Keratinocyte (primary cell): Measurements from ENCODE around the gene GPR37L1.

Experiments used
- EZH2 ChIP-seq: IDR thresholded peaks from one replicate; pipeline ENCODE4 v1.6.1; 2012; ENCODE audit warnings: inconsistent platforms, mild to moderate bottlenecking, low read length, moderate library complexity
- TF ChIP-seq, protein P1 (sequence below), 3 experiments: IDR thresholded peaks in 1 of 3; conservative IDR thresholded peaks in 1 of 3; optimal IDR thresholded peaks in 1 of 3; 2 replicates in 2 of 3; 3 replicates in 1 of 3; pipeline versions ENCODE3 to v1.5.1; 2011; ENCODE audit warnings: low read length in 3 of 3, mild to moderate bottlenecking in 3 of 3, moderate library complexity in 2 of 3, control low read depth in 1 of 3, inconsistent platforms in 1 of 3; ENCODE audit not compliant: insufficient read depth in 2 of 3; ENCODE audit errors: extremely low read depth in 1 of 3

- TF ChIP-seq, protein P1, sequence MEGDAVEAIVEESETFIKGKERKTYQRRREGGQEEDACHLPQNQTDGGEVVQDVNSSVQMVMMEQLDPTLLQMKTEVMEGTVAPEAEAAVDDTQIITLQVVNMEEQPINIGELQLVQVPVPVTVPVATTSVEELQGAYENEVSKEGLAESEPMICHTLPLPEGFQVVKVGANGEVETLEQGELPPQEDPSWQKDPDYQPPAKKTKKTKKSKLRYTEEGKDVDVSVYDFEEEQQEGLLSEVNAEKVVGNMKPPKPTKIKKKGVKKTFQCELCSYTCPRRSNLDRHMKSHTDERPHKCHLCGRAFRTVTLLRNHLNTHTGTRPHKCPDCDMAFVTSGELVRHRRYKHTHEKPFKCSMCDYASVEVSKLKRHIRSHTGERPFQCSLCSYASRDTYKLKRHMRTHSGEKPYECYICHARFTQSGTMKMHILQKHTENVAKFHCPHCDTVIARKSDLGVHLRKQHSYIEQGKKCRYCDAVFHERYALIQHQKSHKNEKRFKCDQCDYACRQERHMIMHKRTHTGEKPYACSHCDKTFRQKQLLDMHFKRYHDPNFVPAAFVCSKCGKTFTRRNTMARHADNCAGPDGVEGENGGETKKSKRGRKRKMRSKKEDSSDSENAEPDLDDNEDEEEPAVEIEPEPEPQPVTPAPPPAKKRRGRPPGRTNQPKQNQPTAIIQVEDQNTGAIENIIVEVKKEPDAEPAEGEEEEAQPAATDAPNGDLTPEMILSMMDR (optimal IDR thresholded peaks at IDR 0.05 in 1 of 3, IDR thresholded peaks at IDR 0.05 in 1 of 3, conservative IDR thresholded peaks at IDR 0.05 in 1 of 3; ENCODE audit: extremely low read depth in 1 of 3, insufficient read depth in 2 of 3, low read length in 3 of 3) = no peak
- no peak for TF ChIP-seq EZH2
Observed at GRCh38 chr1:202155478-202156021, 32.8 kb downstream of the GPR37L1 start.
